Neural progenitor cell (in vitro differentiated cells): ENCODE data around the gene IL5RA.

Experiments
- EZH2 ChIP-seq: fragments of 200-600 bp; sonication (generic); IDR thresholded peaks from 2 replicates; pipeline ENCODE4 v1.6.1; 2017; ENCODE audit warnings: antibody characterized with exemption, mild to moderate bottlenecking, moderate library complexity
- EZH2phosphoT487 ChIP-seq: fragments of 200-600 bp; sonication (generic); IDR thresholded peaks from 2 replicates; pipeline ENCODE4 v1.6.1; 2017; ENCODE audit warnings: antibody characterized with exemption
- TF ChIP-seq, protein P1 (sequence below): fragments of 200-600 bp; sonication (generic); IDR thresholded peaks from 2 replicates; pipeline ENCODE4 v1.5.1; 2017; ENCODE audit warnings: antibody characterized with exemption, mild to moderate bottlenecking

DNA sequence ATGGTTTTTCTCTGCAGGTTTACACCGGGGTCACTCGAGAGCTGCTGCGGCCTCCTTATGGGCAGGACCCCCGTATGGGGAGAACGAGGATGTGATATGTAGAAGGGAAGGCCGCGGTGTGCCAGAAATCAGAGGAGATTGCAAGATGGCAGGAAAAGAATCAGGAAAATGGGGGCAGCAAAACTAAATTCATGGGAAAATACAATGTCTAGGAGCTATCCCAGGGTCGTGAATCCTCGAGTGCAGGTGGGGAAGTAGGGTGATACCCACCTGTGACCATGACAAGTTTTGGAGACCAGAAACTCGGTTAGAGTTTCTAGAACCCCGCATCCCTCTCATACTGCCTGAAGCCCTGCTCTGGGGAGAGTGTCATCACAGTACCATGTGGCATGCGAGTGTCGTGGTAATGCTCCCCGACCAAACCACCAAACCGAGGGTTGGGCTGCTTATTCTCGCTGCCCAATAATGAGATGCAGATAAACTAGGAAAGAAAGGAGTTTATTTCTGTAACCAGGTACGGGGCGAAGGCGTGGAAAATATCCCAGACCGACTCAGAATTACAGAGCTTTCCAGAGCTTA, 17.3 kb upstream of the IL5RA start:
- TF ChIP-seq, protein P1, sequence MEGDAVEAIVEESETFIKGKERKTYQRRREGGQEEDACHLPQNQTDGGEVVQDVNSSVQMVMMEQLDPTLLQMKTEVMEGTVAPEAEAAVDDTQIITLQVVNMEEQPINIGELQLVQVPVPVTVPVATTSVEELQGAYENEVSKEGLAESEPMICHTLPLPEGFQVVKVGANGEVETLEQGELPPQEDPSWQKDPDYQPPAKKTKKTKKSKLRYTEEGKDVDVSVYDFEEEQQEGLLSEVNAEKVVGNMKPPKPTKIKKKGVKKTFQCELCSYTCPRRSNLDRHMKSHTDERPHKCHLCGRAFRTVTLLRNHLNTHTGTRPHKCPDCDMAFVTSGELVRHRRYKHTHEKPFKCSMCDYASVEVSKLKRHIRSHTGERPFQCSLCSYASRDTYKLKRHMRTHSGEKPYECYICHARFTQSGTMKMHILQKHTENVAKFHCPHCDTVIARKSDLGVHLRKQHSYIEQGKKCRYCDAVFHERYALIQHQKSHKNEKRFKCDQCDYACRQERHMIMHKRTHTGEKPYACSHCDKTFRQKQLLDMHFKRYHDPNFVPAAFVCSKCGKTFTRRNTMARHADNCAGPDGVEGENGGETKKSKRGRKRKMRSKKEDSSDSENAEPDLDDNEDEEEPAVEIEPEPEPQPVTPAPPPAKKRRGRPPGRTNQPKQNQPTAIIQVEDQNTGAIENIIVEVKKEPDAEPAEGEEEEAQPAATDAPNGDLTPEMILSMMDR, result no peak
- TF ChIP-seq EZH2 (no peak), EZH2phosphoT487 (no peak)
